Measurements from ENCODE around the gene OVCA2.

DNA sequence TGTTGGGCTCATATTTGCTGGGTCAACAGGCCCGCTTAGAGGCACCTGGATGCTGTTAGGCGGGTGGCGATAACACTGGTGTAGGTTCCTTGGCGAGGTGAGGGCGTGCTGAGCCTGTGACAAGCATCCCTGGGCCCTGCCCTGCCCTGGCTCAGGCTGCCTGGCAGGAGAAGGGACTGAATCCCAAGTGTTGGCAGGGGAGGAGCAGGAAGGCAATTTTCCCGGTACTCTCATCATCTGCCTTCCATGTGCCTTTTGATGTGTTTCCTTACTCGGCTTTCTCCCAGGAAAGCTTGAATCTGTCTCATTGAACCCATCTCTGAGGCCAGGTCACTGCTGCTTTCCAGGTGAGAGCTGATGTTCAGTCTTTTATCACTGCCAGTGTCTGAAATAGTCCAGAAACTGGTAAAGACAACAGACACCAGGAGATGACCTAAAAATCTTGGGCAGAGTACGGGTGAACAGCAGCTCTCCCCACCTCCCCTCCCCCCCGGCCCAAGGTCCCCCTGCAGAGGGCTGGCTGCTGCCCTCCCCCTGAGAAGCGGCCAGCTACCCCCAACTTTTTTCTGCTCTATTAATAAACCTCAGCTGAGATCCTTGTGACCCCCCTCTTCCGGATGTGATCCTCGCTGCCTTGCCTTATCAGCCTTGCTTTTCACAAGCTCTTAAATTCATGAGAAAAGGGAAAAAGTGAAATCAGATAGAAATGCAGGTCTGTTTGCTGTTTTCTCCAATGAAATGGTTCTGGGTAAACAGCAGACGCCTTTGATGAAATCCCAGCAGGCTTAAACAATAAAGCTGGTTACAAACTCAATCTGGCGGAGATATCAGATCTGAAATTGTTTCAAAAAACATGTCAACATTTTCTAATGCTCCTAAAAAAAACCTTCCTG is 45.7 kb upstream of the OVCA2 start:
- TF ChIP-seq, protein P1, sequence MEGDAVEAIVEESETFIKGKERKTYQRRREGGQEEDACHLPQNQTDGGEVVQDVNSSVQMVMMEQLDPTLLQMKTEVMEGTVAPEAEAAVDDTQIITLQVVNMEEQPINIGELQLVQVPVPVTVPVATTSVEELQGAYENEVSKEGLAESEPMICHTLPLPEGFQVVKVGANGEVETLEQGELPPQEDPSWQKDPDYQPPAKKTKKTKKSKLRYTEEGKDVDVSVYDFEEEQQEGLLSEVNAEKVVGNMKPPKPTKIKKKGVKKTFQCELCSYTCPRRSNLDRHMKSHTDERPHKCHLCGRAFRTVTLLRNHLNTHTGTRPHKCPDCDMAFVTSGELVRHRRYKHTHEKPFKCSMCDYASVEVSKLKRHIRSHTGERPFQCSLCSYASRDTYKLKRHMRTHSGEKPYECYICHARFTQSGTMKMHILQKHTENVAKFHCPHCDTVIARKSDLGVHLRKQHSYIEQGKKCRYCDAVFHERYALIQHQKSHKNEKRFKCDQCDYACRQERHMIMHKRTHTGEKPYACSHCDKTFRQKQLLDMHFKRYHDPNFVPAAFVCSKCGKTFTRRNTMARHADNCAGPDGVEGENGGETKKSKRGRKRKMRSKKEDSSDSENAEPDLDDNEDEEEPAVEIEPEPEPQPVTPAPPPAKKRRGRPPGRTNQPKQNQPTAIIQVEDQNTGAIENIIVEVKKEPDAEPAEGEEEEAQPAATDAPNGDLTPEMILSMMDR (IDR thresholded peaks at IDR 0.05), result no peak
- no peak for TF ChIP-seq POLR2A (IDR thresholded peaks at IDR 0.05)
